Activated CD4-positive, CD25-positive, alpha-beta regulatory T cell treated with anti-CD3 and anti-CD28 coated beads, Interleukin-2, amount 50 U/mL, for 24 hours (primary cell): Measurements from ENCODE around the gene KCNAB1.

ENCODE experiments used
- ATAC-seq, 2 donors: fragments of 150-1000 bp; cut with Tn5 transposase; one replicate each; pipeline ENCODE4 v1.10.0; 2021; ENCODE audit warnings: mild to moderate bottlenecking in 1 of 2, moderate library complexity in 1 of 2

Gene KCNAB1

DNA sequence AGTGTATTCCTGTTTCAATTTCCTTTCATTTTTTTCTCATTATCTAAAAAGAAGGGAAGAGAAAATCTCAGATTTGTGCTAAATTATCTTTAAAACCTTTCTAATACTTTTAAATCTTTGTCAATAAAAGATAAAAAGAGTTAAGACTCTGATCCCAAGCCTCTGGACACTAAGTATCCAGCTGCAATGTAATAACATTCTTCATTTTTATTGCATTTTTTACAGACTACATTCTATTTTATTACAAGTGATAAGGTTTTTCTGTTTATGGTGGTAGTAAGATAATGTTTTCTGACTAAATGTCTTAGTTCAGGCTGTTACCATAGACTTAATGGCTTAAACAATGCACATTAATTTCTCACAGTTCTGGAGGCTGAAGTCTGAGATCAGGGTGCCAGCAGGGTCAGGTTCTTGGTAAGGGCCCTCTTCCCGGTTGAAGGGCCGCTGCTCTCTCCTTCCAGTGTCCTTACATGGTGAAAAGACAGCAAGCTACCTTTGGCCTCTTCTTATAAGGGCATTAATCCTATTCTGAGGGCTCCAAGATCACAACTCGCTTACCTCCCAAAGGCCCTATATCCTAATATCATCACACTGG is 19.7 kb downstream of the KCNAB1 start:
- ATAC-seq: no peak

DNA sequence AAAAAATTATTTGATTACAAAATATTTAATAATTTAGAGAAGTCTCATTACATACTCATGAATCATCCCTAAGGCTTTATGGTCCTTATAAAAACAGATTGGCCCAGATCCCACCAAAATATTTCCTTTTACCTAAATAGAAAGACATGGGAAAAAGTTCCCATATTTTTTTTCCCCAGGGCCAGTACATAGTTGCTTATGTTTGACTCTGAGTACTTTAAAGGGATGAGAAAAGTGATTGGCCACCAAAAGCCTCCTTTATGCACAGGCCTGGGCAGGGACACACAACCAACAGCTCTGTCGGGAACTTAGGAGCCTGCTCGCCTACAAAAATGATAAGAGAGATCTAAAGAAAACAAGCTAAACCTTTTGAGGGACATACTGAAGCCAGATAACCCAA is 22.3 kb downstream of the KCNAB1 start:
- no peak for ATAC-seq

DNA sequence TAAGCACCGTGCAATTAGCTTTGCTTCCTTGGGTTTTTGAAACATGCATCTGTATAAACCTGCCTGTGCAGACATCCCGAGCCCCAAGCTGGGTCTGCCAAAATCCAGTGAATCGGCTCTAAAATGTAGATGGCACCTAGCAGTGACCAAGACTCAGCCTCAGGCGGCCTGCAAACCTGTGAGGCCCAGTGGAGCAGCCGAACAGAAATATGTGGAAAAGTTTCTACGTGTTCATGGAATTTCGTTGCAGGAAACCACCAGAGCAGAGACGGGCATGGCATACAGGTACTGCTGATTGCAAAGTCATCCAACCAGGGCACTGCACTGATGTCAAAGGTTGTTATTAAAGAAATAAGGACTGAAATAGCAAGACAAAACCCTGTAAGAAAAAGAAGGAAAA is 22.8 kb downstream of the KCNAB1 start:
- ATAC-seq: no peak

DNA sequence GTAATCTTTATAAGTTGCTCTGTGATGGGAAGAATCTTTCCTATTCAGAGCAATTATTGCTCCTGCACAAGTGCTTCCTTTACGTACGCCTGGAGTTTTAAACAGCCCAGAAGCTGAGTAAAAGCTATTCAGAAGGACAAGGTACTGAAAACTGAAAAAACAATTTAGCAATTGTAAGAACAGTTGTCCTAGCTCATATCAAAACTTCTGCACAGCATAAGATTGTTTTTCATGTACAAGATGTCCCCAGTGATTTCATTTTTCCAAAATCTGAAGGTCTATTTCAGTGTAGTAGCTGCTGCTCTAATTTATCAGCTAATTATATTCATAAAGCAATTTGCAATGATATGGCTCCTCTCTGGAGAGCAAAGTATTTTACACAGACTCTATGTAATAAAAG is 23.7 kb downstream of the KCNAB1 start:
- no peak for ATAC-seq

DNA sequence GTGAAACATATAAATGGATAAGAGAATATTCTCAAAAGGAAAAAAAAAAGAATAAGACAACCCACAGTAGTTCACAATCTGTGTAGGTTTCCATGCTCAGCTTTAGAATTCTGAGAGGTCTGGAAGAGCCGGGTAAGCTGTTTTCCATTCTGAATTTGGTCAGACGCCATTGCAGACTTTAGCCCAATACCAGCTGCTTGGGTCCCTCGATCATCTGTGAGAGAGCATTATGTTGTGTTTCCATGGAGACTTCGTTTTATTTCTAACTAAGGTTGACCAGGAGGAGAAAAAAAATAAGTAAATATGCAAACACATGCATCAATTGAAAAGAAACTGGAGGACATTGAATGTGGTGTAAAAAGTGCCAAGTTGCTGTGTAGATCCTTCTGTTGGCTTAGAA is 25.5 kb downstream of the KCNAB1 start:
- ATAC-seq: no peak

DNA sequence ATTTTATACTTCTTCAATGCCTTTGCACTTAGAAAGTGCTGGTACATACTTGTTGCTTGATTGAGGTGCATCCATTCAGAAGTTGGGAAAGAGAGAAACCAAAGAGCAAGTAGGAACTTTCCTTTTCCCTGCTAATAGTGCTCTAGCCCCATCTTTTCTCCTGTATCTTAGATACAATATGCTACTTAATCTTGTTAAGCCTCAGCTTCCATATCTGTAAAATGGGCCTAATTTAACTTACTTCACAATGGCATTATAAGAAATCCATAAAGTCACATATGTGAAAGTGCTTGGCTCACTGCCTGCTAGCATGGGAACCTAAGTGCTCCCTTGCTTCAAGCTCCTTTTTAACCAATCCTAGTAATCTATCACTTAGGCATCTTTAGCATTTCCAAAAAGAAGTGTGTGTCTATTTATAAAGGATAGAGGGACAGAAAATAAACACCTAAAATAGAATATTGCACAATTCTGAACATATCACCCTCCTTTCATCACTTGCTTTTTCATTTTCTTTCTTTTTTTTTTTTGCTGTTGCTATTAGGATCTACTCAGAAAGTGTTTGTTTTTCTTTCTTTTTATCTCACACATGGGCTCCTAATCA is 28.1 kb downstream of the KCNAB1 start:
- no peak for ATAC-seq

DNA sequence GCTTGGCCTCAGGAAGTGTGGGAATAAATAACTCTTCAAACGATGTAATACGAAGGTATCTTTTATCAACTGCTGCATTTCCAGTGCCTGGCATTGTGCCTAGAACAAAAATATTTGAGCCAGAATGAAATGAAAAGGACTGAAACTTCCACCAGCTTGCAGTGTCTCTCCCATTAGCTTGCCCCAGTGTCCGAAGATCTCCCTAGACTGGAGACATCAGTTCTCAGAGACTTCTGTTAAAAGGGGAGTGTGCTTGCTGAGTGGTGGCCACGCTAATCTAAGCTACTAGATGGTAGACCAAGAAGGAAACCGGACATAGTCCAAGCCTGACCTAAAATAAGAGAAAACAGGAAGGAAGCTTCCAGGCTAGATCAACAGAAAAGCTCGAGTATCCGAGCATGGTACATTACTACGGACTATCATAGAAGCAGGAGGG is 28.6 kb downstream of the KCNAB1 start:
- no peak for ATAC-seq

DNA sequence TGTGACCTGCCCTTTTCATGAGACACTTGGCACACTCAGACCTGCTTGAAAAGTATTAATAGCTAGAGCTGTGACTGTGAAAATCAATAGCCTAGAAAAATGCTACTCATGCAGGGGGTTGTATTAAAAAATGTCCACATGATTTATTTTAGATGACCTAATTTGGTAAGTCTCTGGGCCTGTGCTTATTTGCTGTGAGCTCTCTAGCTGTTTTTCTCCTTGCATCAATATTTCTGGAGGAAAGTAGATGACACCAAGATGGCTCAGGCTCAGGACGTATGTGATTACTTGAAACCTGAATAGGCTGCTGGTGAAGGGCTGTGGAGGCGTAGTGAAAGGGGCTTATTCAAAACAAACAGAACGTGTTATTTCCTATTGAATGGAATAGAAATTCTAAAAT is 29.5 kb downstream of the KCNAB1 start:
- ATAC-seq: no peak

DNA sequence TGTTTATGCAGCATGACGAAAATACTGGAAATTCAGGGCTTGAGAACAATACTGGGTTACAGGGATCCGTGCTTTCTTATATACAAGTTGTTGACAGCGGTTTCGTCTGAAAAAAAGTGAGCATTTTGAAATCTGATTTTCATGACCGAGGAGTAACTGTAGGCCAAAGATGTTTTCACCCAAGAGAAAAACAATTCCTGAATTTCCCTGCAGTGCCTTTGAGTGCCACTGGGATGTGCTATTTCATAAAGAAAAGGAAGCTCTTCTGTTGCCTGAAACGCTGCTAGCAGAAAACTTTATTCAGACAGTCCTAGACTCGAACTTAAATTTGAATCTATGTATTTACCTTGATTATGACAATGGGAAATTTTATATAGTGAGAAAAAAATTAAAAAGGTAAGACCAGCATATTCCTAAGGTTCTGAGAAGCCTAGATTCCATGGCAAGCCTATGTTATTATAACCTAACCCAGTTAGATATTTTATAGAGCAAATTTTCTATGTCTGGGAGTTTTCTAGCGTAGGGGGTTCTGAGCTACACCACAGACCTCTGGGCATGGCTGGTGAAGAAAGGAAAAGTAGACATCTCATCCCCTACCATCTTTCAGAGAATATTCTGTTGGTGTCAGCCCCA is 30.2 kb downstream of the KCNAB1 start:
- peak in 1 of 2 donors; percentile 30 for ATAC-seq

DNA sequence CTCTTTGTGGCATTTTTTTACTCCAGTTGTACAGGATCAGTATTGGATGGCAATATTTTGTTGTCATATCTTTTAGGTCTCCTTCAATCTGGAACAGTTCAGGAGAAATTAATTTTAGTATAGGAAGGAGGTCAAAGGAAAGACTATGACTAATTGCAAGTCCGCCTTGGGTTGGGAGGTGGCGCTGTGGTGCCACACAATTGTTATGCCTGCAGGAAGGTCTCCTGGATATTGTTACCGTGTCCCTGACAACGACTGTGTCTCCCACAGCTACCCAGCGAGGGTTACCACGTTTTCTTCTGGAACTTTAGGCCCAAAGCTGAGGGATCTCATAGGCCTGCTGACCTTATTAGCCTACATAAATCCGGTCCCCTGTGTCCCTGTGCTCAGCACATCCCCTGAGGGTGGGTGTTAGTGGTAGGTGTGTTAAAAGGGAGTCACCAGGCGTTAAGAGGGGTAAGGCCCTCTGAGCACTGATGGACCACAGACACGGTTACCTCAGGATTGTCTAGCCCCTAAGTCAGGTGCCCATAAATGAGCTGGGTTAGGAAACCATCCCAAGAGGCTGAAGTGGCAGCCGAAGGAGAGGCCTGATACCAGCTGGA is 31.5 kb downstream of the KCNAB1 start:
- ATAC-seq: peak in 1 of 2 donors; percentile 32

DNA sequence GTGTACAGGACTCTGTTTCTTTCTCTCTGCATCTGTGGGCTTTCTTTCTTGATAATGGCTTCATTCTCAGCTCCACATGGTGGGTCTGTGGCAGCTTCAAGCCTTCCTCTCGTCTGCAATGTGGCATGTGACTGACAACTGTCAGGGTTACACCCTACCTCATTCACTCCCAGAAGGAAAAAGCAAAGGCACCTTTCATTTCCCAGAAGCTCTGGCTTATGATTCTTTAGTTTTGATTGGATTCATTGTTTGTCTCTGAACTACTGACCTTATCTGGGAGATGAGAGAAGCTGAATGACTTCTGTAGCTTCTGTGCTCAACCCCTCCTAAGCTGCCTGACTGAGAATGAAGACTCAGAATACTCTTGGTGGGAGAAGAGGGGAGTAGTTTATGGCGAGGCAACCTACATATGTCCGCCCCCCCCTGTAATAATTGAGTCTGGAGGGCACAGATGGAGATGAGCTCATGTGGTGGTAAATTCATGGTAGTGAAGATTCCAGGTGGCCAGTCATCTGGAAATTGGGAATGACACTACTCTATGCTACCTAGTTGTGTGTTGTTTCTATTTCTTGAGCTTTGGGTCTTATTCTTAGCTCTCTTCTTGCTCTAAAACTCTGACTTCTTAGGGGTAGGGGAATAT is 38.4 kb downstream of the KCNAB1 start:
- no peak for ATAC-seq

DNA sequence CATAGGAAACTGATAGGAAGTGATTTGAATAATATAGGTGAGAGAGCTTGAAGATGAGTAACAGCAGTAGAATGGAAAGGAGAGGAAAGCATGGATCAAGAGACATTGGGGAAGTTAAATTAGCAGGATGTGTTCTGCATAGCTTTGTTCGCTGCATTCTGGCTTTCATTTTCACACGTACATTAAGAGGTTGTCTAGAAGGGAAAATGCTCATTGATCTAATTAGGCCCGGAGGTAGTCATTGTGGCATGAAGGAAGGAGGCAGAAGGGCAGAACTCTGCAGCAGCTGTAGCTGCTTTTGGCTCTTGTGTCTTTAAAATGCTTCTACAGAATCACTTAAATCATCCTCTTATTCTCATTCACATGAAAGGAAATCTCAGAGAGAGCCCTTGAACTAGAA is 40.3 kb downstream of the KCNAB1 start:
- peak in 1 of 2 donors; percentile 43 for ATAC-seq

DNA sequence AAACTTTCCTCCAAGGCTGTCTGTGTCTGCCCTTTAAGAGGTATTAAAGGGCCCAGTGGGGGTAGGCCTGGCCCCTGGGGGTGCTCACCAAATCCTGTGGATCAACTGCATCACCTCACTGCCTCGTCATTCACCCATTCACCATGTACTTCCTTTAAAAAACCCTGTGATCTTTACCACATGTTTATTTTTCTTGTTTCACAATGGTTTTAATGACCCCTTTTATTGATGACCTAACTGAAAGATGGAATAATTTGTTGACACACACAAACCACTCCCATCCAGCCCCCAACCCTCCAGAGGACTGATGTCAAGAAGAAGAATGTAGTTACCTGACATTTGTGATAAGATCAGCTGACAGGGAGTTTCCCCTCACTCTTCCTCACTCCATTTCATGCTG is 40.8 kb downstream of the KCNAB1 start:
- ATAC-seq: peak in 1 of 2 donors; percentile 38

DNA sequence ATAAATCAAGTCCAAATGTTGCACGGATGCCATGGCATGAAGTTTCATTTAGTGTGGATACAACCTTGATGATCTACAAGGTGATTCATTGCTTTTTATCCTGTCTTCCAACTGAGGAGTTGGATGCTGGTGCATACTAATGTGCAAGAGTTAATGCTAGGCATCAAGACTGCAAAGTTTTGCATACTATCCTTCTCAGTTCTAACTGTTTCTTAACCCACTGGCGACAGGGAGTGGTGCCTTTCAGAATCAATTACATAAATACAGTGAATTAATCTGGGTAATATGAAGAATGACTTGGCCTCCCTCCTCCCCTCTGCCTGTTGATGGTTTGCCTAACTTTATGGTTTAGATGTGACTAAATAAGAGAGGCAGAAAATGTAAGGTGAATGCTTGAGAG is 43.5 kb downstream of the KCNAB1 start:
- no peak for ATAC-seq

DNA sequence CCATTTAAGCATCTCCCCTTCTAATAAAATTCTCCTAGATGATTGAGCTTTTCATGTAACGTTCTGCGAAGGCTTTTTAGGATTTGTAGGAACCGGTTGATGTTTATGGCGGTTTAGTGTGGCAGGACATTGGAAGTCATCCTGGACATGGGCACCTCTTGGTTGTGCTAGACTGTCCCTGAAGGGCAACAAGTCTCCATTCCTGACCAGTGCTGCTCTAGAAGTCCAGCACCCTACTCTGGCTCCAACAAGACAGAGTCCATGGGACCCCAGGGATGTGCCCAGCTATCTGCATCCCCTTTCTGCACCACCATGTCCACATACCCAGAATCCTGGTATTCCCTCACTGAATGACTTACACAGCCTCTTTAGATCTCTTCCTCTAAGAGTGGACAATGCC is 46.4 kb downstream of the KCNAB1 start:
- no peak for ATAC-seq

DNA sequence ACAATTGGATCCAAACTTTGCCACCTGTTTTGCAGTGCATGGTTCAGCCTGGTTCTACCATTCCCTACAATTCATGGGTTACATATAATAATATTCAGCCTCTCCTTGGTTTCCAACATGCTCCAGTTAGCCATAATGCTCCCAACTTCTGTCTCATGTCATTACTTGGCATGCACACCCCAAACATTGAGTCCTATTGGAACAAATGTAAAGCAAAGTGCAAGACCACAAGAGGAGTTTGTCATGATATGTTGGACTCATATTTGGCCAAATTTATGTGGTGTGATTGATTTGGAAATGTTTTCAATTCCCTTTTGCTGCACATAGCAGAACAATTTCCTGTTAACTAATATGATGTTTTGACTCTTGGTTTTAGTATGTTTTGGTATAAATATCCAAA is 50.2 kb downstream of the KCNAB1 start:
- no peak for ATAC-seq

DNA sequence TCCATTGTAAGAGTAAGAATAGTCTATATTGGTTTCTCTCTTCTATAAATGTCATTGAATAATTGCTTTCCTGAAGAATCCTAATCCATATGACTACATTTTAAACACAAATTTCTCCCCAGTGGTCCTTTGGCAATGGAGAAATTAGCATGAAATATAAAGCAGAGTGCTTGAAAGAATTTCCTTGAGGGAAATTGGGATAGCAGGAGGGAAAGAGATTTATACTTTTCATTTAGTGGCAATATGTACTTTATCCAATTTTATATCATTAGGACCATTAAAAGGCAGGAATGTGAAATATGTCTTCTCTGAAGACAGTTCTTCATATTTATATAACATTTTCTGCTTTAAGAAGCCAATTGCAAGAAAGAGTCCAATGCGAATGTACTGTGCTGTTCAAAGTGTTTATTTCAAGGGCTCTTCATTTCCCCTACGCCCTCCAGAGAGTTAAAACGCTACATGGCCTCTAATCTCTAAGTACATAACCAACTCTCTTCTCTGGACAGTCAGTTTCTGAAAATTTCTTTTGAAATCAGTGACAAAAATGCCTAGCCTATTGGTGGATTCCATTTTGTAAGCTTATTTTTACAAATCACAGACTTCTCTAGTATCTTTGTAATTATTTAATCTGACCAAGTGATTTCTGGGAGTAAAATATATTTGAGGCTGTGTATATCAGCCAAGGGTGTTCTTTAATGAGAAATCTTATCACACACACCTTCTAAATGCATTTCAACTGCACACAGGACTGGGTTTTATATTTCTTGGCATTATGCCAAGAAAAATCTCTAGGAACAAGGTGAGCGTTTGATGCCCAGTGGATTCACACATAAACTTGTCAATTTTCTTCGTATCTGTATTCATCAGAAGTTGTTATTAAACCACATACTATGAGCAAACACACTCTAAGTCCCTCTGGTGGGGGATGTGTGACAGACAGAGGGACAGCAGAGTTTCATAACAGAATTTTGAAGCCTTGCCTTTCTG is 51.2 kb downstream of the KCNAB1 start:
- no peak for ATAC-seq

DNA sequence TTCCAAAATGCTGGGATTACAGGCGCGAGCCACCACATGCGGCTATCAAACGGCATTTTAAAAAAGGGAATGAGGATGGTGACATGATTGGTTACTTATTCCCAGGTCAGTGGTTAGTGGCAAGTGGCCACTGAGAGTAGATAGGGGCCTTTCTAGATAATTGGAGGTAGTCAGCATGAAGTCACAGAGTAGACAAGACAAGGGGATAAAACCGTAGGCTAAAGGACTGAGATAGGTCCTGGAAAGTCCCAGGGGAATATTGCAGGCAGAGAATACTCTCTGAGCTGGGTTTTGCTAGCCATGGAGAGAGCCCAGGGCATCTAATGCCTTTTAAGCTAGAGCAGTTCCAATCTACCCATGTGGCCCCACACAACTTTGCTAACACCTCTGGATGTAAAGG is 52.2 kb downstream of the KCNAB1 start:
- ATAC-seq: no peak

DNA sequence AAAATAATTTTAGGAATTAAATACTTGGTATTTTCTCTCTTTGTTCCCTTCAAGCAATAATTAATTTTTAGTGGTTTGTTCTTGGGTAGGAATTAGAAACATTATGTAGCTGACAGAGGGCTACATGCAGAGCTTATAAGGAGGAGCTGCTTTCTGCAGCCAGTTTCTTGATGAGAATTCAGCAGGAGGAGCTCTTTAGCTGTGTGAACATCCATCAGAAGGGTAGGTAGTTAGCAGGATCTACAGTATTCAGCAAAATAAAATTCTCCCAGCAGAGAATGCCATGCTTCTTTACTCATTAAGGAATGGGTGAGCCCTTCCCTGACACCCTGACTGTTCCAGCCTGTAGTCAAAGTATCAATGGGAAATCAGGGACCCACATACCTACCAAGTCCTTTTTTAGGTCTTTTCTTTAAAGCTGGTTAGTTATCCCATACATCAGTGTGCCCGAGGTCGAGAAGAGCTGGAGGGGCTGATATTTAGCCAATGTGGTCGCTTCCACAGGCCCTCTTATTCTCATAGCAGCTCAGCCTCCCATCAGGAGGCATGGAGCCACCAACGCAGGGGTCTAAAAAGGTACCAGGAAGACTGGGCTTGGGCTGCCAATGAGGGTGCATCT is 54.0 kb downstream of the KCNAB1 start:
- ATAC-seq: no peak

DNA sequence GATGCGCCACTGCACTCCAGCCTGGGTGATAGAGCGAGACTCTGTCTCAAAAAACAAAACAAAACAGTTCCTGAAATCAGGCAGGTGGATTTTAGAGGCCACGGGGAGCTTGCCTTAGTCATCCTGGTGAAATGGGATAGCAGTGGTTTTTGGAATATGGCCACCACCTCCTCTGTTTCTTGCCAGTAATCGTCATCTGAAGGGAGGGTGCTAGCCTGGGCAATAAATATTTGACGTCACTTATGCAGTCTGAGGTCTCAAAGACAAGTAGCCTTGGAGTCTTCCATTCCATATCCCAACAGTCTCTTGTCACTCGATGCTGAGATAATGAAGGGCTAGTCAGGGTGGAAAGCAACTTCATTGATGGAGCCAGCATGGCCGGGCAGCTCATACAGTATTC is 55.2 kb downstream of the KCNAB1 start:
- no peak for ATAC-seq

DNA sequence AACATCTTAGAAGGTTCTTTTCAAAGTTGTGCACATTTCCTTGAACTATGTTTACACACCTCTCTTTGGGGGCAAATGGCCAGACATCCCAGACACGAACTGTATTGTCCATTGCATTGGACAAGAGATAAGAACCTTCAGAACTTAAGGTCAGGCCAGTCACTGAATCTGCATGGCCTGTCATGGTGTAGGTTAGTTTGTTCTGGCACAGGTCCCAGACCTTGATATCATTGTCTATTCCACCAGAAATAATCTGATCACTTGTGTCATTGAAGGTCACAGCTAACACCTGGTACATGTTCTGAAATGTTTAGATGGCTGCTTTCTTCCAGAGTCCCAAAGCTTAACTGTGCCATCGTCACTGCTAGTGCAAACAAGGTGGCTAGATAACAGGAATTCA is 55.7 kb downstream of the KCNAB1 start:
- no peak for ATAC-seq

DNA sequence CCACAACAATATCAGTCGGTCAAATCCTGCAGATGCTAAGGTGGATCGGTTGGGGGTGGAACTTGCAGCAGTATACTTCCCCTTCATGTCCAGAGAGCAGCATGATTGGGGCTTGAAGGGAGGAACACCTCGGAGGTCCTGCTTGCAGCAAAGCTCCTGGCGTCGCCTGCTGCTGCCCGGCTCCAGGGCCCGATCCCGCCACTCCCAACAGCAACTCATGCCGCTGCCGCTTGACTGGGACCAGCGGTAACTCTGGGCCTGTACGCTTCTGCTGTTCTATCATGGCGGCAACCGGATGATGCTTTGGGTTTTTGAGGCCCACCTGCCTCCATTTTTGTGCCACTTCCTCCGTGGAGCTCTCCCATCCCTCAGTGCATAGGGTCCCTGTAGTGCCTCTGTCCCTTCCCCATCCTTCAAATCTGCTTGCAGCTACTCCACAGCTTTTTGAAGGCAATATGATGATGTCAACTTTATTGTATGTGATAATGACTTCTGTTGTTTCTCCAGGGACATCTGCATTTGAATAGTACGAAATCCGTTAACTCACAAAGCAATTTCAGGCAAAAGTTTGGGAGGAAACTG is 56.3 kb downstream of the KCNAB1 start:
- ATAC-seq: no peak
